Osteoblast (primary cell): ENCODE results near the gene SLC35F4. TPM values are rescaled to one million over a fixed set of nuclear protein-coding genes. Genes with fewer than 3 reads are reported as not detected.
"Not testable (repeated sequence)": the region's sequence is repeated elsewhere in the genome, so short reads cannot be mapped to it uniquely, and the experiment has no call there.

Source experiments
- DNase-seq: peaks from one replicate; pipeline ENCODE4 v3.0.0; 2011; ENCODE audit warnings: low spot score, mixed read lengths; ENCODE audit not compliant: insufficient read length; ENCODE audit errors: missing footprints
- H2AFZ ChIP-seq: 2 replicates; pipeline ENCODE4 v1.6.0; 2011; ENCODE audit warnings: mild to moderate bottlenecking, low read length
- H3K27ac ChIP-seq: 2 replicates; pipeline ENCODE4 v1.5.1; 2011; ENCODE audit warnings: mild to moderate bottlenecking, low read depth, low read length, moderate library complexity
- H3K27me3 ChIP-seq: 2 replicates; pipeline ENCODE4 v1.6.0; 2012; ENCODE audit warnings: mild to moderate bottlenecking, control low read depth, inconsistent platforms, low read length, moderate library complexity; ENCODE audit not compliant: insufficient read depth
- H3K36me3 ChIP-seq: 2 replicates; pipeline ENCODE4 v1.5.1; 2011; ENCODE audit warnings: mild to moderate bottlenecking, low read length, control low read depth, moderate library complexity; ENCODE audit not compliant: insufficient read depth
- H3K4me1 ChIP-seq: 2 replicates; pipeline ENCODE4 v1.5.1; 2011; ENCODE audit warnings: mild to moderate bottlenecking, low read length, control low read depth, moderate library complexity; ENCODE audit not compliant: insufficient read depth
- H3K4me2 ChIP-seq: 2 replicates; pipeline ENCODE4 v1.6.0; 2011; ENCODE audit warnings: mild to moderate bottlenecking, low read length; ENCODE audit not compliant: insufficient read depth
- H3K4me3 ChIP-seq: fragments of 200-600 bp; sonication (generic); 3 replicates; pipeline ENCODE4 v1.5.1; 2012; ENCODE audit warnings: mild to moderate bottlenecking, low read length, inconsistent platforms; ENCODE audit not compliant: insufficient read depth
- H3K79me2 ChIP-seq: 2 replicates; pipeline ENCODE4 v1.6.0; 2012; ENCODE audit warnings: mild to moderate bottlenecking, low read length, control low read depth, inconsistent platforms; ENCODE audit not compliant: insufficient read depth
- H3K9me3 ChIP-seq: 2 replicates; pipeline ENCODE4 v1.5.1; 2011; ENCODE audit warnings: low read depth, low read length, control low read depth
- H4K20me1 ChIP-seq: 2 replicates; pipeline ENCODE4 v1.6.0; 2012; ENCODE audit warnings: mild to moderate bottlenecking, low read length, control low read depth; ENCODE audit not compliant: insufficient read depth
- CTCF ChIP-seq: IDR thresholded peaks from 2 replicates; pipeline ENCODE4 v1.5.1; 2011; ENCODE audit warnings: mild to moderate bottlenecking, low read depth, low read length, moderate library complexity; ENCODE audit errors: extremely low read depth
- total RNA-seq: library from RNA; depleted of rRNA; stranded (reverse); fragments of >200 nt; gene quantifications from 2 replicates; pipeline ENCODE4 v1.2.3, GENCODE V29; 2012

Gene SLC35F4
- total RNA-seq, 1 donor = not detected

GRCh38 chr14:57732463-57733285, 133.2 kb downstream of the SLC35F4 start:
- no peaks in the 10 kb centered on the region for H4K20me1 ChIP-seq
- H3K4me1 ChIP-seq = peaks cover 8% of the 10 kb centered on the region
- peak overlapping the region; percentile 11 for H3K4me3 ChIP-seq
- H3K4me2 ChIP-seq = peak overlapping the region; percentile 20
- no peaks in the 10 kb centered on the region for H3K79me2 ChIP-seq
- H3K9me3 ChIP-seq = no peaks in the 10 kb centered on the region
- no peak overlapping the region for H3K27ac ChIP-seq
- no peak overlapping the region for H2AFZ ChIP-seq
- no peaks in the 10 kb centered on the region for H3K27me3 ChIP-seq
- H3K36me3 ChIP-seq = no peaks in the 10 kb centered on the region
- DNase-seq = no peak
- TF ChIP-seq CTCF = no peak

GRCh38 chr14:57729208-57730187, 136.4 kb downstream of the SLC35F4 start:
- TF ChIP-seq CTCF = no peak
- H4K20me1 ChIP-seq = no peaks in the 10 kb centered on the region
- H3K27ac ChIP-seq = no peak overlapping the region
- H3K36me3 ChIP-seq = no peaks in the 10 kb centered on the region
- H3K27me3 ChIP-seq = no peaks in the 10 kb centered on the region
- DNase-seq = no peak
- H3K4me3 ChIP-seq = no peak overlapping the region
- no peaks in the 10 kb centered on the region for H3K9me3 ChIP-seq
- no peaks in the 10 kb centered on the region for H3K79me2 ChIP-seq
- no peak overlapping the region for H2AFZ ChIP-seq
- H3K4me1 ChIP-seq = peaks cover 18% of the 10 kb centered on the region
- H3K4me2 ChIP-seq = no peak overlapping the region

- no peak for TF ChIP-seq CTCF
- Histone ChIP-seq H3K4me1 (peaks cover 10% of the 10 kb centered on the region), H3K27ac (no peak overlapping the region), H2AFZ (no peak overlapping the region), H3K9me3 (no peaks in the 10 kb centered on the region), H3K27me3 (no peaks in the 10 kb centered on the region), H3K4me3 (no peak overlapping the region), H3K79me2 (no peaks in the 10 kb centered on the region), H3K36me3 (no peaks in the 10 kb centered on the region), H3K4me2 (no peak overlapping the region), H4K20me1 (no peaks in the 10 kb centered on the region)
- no peak for DNase-seq
Measured at GRCh38 chr14:57725399-57726077, 140.4 kb downstream of the SLC35F4 start.

- not testable (repeated sequence) for H3K4me2 ChIP-seq, H3K27me3 ChIP-seq, H3K4me1 ChIP-seq, H3K9me3 ChIP-seq, H4K20me1 ChIP-seq, H3K27ac ChIP-seq, H3K79me2 ChIP-seq, H3K4me3 ChIP-seq, H2AFZ ChIP-seq, H3K36me3 ChIP-seq, DNase-seq
Measured at GRCh38 chr14:57722141-57722540, 143.8 kb downstream of the SLC35F4 start.
